IMR-90 (cell line): ENCODE results near the gene EEF1G.

ENCODE experiments used
- BHLHE40 ChIP-seq: fragments of 150-350 bp; IDR thresholded peaks from 2 replicates; pipeline ENCODE4 v1.6.1; 2016; ENCODE audit warnings: mild to moderate bottlenecking, low read depth, low read length
- CEBPB ChIP-seq: IDR thresholded peaks from 2 replicates; pipeline ENCODE4 v1.6.1; 2012; ENCODE audit warnings: low read depth, low read length, improper control_type of control experiment
- FOS ChIP-seq: fragments of 150-350 bp; IDR thresholded peaks from 2 replicates; pipeline ENCODE4 v1.6.1; 2016; ENCODE audit warnings: low read depth, low read length
- MAFK ChIP-seq: IDR thresholded peaks from 2 replicates; pipeline ENCODE4 v1.6.1; 2012; ENCODE audit warnings: low read depth, low read length, improper control_type of control experiment
- MAZ ChIP-seq: IDR thresholded peaks from 2 replicates; pipeline ENCODE4 v1.6.1; 2012; ENCODE audit warnings: low read depth, mild to moderate bottlenecking, low read length, improper control_type of control experiment, moderate library complexity, borderline replicate concordance
- MXI1 ChIP-seq: IDR thresholded peaks from 2 replicates; pipeline ENCODE4 v1.6.1; 2012; ENCODE audit warnings: low read depth, mild to moderate bottlenecking, low read length, moderate library complexity, borderline replicate concordance
- POLR2A ChIP-seq: IDR thresholded peaks from 2 replicates; pipeline ENCODE4 v1.6.1; 2012; ENCODE audit warnings: mild to moderate bottlenecking, low read depth, low read length
- RAD21 ChIP-seq: IDR thresholded peaks from 2 replicates; pipeline ENCODE4 v1.6.1; 2012; ENCODE audit warnings: low read length, improper control_type of control experiment
- RFX5 ChIP-seq: IDR thresholded peaks from 2 replicates; pipeline ENCODE4 v1.8.0; 2012; ENCODE audit warnings: low read depth, mild to moderate bottlenecking, low read length, moderate library complexity
- SMC3 ChIP-seq: fragments of 150-350 bp; IDR thresholded peaks from 2 replicates; pipeline ENCODE4 v1.6.1; 2016; ENCODE audit warnings: low read depth, mild to moderate bottlenecking, antibody characterized with exemption, low read length, moderate library complexity
- TF ChIP-seq, protein P1 (sequence below): fragments of 150-350 bp; IDR thresholded peaks from 2 replicates; pipeline ENCODE4 v1.6.1; 2017; ENCODE audit warnings: mild to moderate bottlenecking, antibody characterized with exemption, low read length, low read depth
- TF ChIP-seq, protein P2 (sequence below): conservative IDR thresholded peaks from 2 replicates; pipeline ENCODE4 v1.5.1; 2012; ENCODE audit warnings: mild to moderate bottlenecking, low read depth, low read length, improper control_type of control experiment
- TF ChIP-seq, protein P3 (sequence below): fragments of 150-350 bp; IDR thresholded peaks from 2 replicates; pipeline ENCODE4 v1.6.1; 2016; ENCODE audit warnings: low read depth, mild to moderate bottlenecking, low read length, moderate library complexity, borderline replicate concordance

DNA sequence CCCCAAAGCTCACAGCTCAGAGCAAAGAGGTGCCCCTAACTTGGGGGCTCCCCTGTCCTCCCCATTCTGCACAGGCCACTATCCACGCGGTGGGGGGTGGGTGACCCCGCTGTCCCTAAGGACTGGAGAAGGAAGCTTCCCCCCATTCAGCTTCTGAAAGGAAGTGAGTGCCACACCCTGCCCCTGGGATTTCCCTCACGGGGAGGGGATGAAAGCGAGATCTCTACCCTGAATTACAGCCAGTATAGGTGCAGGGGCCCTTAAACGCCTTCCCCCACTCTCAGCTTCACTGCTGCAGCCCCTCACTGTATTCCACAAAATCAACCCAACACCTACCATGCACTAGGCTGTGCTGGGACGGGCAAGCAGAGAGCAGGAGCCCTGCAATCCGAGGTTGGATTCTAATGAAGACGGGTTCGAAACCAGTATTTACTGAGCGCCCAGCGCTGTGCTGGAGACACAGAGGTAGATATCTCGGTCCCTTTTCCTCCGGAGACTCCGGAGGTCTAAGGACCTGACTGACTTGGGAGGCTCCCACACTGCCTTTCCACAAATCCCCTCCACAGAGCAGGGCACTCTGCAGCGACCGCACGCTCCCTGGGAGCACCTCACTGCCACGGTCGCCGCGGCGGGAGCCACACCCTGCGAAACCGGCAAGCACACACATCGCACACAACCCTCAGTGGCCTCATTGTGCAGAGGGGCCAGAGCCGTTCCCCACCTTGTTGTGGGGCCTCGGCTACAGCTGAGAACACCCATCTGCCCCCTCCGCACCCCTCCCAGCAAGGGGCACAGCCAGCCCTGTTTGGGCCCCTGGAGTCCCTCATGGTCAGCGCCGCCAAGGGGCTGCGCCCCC is 28.9 kb downstream of the EEF1G start:
- TF ChIP-seq, protein P1, sequence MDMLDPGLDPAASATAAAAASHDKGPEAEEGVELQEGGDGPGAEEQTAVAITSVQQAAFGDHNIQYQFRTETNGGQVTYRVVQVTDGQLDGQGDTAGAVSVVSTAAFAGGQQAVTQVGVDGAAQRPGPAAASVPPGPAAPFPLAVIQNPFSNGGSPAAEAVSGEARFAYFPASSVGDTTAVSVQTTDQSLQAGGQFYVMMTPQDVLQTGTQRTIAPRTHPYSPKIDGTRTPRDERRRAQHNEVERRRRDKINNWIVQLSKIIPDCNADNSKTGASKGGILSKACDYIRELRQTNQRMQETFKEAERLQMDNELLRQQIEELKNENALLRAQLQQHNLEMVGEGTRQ: no peak
- TF ChIP-seq, protein P2, sequence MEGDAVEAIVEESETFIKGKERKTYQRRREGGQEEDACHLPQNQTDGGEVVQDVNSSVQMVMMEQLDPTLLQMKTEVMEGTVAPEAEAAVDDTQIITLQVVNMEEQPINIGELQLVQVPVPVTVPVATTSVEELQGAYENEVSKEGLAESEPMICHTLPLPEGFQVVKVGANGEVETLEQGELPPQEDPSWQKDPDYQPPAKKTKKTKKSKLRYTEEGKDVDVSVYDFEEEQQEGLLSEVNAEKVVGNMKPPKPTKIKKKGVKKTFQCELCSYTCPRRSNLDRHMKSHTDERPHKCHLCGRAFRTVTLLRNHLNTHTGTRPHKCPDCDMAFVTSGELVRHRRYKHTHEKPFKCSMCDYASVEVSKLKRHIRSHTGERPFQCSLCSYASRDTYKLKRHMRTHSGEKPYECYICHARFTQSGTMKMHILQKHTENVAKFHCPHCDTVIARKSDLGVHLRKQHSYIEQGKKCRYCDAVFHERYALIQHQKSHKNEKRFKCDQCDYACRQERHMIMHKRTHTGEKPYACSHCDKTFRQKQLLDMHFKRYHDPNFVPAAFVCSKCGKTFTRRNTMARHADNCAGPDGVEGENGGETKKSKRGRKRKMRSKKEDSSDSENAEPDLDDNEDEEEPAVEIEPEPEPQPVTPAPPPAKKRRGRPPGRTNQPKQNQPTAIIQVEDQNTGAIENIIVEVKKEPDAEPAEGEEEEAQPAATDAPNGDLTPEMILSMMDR: no peak
- no peak for TF ChIP-seq MAZ
- TF ChIP-seq, protein P3, sequence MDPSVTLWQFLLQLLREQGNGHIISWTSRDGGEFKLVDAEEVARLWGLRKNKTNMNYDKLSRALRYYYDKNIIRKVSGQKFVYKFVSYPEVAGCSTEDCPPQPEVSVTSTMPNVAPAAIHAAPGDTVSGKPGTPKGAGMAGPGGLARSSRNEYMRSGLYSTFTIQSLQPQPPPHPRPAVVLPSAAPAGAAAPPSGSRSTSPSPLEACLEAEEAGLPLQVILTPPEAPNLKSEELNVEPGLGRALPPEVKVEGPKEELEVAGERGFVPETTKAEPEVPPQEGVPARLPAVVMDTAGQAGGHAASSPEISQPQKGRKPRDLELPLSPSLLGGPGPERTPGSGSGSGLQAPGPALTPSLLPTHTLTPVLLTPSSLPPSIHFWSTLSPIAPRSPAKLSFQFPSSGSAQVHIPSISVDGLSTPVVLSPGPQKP: no peak
- no peak for TF ChIP-seq MAFK
- no peak for TF ChIP-seq POLR2A
- no peak for TF ChIP-seq CEBPB
- TF ChIP-seq BHLHE40: no peak
- no peak for TF ChIP-seq SMC3
- no peak for TF ChIP-seq FOS
- no peak for TF ChIP-seq RFX5
- no peak for TF ChIP-seq MXI1
- TF ChIP-seq RAD21: no peak
